Islet of Langerhans (tissue), 1 donor: ENCODE measurements around the gene MPP1.
"Not testable (repeated sequence)": the region's sequence is repeated elsewhere in the genome, so short reads cannot be mapped to it uniquely, and the experiment has no call there.

Experiments
- FAIRE-seq: peaks from one replicate; lab custom pipeline; 2011; peaks lifted over from hg19 to GRCh38; lab: Jason Lieb, UNC

MPP1 gene

GRCh38 chrX:154804957-154805695, at the start of gene MPP1:
TSS of gene MPP1 (minus strand) at chrX:154805485. CDS start at chrX:154805373, 112 bp downstream.
- FAIRE-seq = no peak

GRCh38 chrX:154850957-154851611, 45.8 kb upstream of the MPP1 start:
- FAIRE-seq = no peak

DNA sequence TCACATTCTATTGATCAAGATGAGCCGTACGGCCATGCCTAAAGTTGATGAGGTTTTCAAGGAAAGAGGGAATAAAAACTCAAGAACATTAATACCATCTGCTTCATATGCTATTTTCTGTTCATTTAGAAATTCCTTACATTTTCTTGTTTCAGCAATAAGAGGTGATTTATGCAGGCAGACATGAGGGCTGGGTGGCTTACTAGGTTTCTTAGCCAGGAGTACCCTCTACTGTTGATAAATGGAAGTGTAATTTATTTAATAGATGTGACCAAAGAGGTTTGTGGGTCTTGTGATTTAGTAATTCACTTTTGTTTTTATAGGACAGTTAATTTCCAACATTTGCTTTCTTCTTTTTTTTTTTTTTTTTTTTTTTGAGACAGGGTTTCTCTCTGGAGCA, 35.6 kb upstream of the MPP1 start:
- FAIRE-seq = peak; percentile 77

GRCh38 chrX:154836163-154836562, 30.9 kb upstream of the MPP1 start:
- no peak for FAIRE-seq

DNA sequence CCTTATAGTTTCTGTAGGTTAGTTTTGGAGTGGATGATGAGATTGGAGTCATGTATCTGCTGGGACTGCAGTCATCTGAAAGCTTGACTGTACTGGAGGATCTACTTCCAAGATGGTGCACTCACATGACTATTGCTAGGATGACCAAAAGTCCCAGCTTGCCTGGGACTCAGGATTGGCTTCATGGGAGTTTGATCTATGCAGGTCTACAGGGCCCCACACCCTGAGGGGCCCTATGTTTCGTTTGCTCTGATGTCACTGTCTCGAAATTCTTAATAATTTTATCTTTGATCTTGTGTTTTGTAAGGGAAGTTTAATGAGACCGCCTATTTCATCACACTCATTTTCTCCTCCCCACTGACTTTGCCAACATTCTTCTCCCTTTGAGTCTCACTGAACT, 29.3 kb upstream of the MPP1 start, which contains the start of gene SMIM9:
SMIM9 (minus strand) TSS at position 101 of the 400 bp plus-strand sequence. CDS start 3,806 bp downstream, outside the sequence.
- FAIRE-seq = no peak

- FAIRE-seq = no peak
Observed at GRCh38 chrX:154833746-154834274, 28.5 kb upstream of the MPP1 start.

GRCh38 chrX:154829926-154830442, 24.7 kb upstream of the MPP1 start:
- no peak for FAIRE-seq

- no peak for FAIRE-seq
Observed at GRCh38 chrX:154829134-154829533, 23.8 kb upstream of the MPP1 start.

GRCh38 chrX:154828016-154828408, 22.7 kb upstream of the MPP1 start:
- FAIRE-seq = no peak

- no peak for FAIRE-seq
Observed at GRCh38 chrX:154827194-154828015, 22.1 kb upstream of the MPP1 start.

- FAIRE-seq = not testable (repeated sequence)
Observed at GRCh38 chrX:154825586-154825985, 20.3 kb upstream of the MPP1 start.

DNA sequence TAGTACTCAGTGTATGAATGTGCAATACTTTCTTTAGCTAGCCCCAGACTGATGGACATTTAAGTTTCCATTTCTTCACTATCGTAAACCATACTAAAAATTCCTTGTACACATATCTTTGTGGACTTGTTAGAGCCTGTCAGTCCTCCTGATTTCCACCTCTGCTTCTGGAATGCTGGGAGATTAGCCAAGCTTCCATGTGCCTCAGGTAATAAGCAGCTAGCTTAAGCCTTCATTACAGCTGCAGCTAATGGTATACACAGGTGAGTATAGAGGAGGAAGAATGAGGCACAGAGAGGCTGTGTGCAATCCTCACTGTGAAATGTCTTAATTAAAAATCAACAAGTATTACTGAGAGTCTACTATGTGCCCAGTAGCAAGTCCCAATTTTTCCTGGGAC, 19.4 kb upstream of the MPP1 start:
- FAIRE-seq = no peak

- no peak for FAIRE-seq
Observed at GRCh38 chrX:154822029-154822428, 16.7 kb upstream of the MPP1 start.

DNA sequence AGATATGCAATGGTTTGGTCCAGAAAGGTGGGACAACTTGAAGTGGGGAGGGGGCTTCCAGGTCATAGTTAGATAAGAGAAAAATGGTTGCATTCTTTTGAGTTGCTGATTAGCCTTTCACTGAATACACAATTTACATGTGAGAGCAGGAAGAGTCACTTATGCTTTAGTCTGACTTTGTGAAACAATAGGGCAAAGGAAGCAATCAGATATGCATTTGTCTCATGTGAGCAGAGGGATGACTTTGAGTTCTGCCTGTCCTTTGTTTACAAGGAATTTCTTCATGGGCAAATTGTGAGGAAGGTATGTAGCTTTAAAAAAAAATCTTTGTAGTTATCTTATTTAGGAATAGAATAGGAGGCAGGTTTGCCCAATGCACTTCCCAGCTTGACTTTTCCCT, 16.2 kb upstream of the MPP1 start:
- FAIRE-seq = no peak

DNA sequence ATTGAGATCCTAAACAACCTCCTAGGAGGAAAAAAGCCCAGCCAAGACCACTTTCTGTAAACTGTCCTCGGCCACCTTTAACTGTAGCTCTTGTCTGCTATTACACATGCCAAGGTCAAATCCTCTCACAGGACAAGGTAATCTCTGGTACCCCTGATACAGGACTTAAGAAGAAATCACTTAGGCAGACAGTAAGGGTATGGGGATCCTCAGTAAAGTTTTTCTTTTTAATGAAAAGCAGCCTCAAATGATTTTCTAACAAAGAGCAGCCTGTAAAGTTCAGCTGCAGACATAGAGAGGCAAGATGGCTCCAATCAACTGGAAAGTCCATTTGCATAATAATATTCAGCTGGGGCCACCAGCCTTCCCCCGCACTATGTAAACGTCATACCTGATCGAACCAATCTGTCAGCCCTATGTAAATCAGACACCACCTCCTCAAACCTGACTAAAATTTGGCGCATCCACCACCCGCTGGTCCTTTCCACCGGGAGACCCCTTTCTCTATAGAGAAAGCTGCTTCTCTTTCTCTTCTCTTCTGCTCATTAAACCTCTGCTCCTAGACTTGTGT, 14.6 kb upstream of the MPP1 start:
- no peak for FAIRE-seq

- FAIRE-seq = no peak
Observed at GRCh38 chrX:154818916-154819770, 13.9 kb upstream of the MPP1 start.

DNA sequence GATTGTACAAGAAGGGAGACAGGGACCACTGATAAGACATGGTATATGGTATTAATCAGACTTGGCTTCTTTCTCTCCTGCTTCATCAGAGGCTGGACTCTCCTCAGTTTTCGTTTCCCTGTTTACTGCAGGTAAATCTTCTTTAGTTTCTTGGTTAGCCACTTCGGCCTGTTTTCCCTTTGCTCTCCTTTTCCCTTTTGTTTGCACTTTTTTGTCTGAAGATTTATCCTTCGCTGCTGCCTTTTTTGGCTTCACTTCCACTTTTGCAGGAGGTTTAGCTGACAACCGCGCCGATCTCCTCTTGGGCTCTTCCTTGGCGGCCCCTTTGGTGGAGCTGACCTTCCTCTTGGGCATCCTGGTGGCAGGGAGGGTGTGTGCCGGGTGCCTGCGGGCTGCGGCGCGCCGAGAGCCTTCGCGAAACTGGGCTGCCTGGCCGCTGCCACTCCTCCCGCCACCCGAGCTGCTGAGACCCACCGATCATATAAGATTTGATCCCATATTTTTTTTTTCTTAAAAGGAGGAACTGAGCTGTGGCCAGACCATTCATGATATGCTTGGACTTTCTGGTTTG, 11.8 kb upstream of the MPP1 start:
- FAIRE-seq = not testable (repeated sequence)

DNA sequence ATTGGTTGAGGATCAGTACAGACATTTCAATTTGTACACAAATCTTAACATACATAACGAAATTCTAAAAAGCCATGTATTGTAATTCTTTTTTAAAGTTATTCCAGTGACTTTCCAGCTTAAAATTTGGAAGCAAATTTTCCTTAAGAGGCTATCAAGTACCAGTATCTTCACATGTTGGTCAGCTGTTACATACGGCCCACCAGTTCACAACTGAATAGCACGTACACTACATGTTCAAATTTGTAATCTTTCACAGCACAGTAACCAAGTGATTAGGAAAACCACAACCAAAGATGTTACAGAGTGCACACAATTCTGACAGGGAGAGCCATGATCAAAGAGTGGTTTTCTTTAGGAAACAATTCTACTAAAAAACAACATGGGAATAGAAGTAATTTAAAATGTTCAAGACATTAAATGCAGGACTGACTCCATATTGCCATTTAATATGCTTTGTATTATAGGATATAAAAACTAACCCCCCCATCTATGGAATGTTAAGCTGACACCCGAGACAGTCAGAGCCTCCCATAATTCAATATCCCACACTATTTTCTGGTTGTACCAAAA, 11.1 kb upstream of the MPP1 start:
- peak; percentile 76 for FAIRE-seq

GRCh38 chrX:154815274-154815818, 10.1 kb upstream of the MPP1 start:
- no peak for FAIRE-seq

DNA sequence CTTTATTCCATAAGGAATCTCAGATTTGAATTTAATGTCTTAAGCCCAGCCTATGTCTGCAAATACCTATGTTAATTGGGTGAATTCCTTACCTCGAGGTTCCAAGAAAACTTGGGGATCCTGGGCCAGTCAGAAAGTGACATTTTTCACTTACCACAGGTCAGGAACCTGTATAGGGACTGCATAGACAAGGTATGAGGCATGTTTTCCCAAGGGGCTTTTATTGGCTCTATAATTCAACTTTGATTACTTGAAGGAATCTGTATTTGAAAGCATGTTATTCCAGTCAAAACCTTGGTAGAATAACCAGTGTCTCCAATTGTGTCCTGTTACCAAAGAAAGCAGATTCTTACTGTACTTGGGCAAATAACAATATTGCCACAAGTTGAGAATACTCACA, 8.5 kb upstream of the MPP1 start:
- no peak for FAIRE-seq
